Activated T-cell treated with anti-CD3 and anti-CD28 coated beads, Interleukin-2, amount 50 U/mL, for 72 hours (primary cell): ENCODE results near the gene EPOP. TPM values are rescaled to one million over a fixed set of nuclear protein-coding genes. Genes with fewer than 3 reads are reported as not detected.
A peak's percentile ranks its signal among the peaks of the same experiment; 100 is the strongest.

Experiments
- ATAC-seq, 2 donors: fragments of 150-1000 bp; cut with Tn5 transposase; replicated peaks in 1 of 2; 2 replicates each; pipeline ENCODE4 v1.10.0; 2021; ENCODE audit warnings: moderate library complexity in 2 of 2, mild to moderate bottlenecking in 1 of 2
- DNase-seq, 2 donors: peaks; one replicate each; pipeline ENCODE4 v3.0.0; 2021 to 2022; ENCODE audit warnings: mixed read lengths in 1 of 2
- H3K27ac Mint-ChIP-seq: one replicate; pipeline ENCODE4 v1.8.0; 2022; ENCODE audit warnings: mild to moderate bottlenecking, moderate library complexity, mixed read lengths
- H3K27me3 Mint-ChIP-seq: one replicate; pipeline ENCODE4 v1.8.0; 2022; ENCODE audit warnings: low read depth, mixed read lengths
- H3K36me3 Mint-ChIP-seq, 2 donors: one replicate each; pipeline ENCODE4 v1.8.0; 2022; ENCODE audit warnings: mixed read lengths in 2 of 2, mild to moderate bottlenecking in 1 of 2; ENCODE audit not compliant: insufficient read depth in 2 of 2
- H3K4me1 Mint-ChIP-seq: one replicate; pipeline ENCODE4 v1.8.0; 2022; ENCODE audit warnings: low read depth, mixed read lengths
- H3K4me3 Mint-ChIP-seq, 2 donors: one replicate each; pipeline ENCODE4 v1.8.0; 2022; ENCODE audit warnings: mild to moderate bottlenecking in 2 of 2, mixed read lengths in 2 of 2, moderate library complexity in 2 of 2
- H3K9me3 Mint-ChIP-seq, 2 donors: one replicate each; pipeline ENCODE4 v1.8.0; 2022; ENCODE audit warnings: mixed read lengths in 2 of 2
- total RNA-seq, 2 donors: library from RNA; stranded (reverse); gene quantifications; one replicate each; pipeline ENCODE4 v1.2.3, GENCODE V29; 2022

EPOP gene
- total RNA-seq, 2 donors from 2014 or later, result 30.3 to 37.4 TPM

DNA sequence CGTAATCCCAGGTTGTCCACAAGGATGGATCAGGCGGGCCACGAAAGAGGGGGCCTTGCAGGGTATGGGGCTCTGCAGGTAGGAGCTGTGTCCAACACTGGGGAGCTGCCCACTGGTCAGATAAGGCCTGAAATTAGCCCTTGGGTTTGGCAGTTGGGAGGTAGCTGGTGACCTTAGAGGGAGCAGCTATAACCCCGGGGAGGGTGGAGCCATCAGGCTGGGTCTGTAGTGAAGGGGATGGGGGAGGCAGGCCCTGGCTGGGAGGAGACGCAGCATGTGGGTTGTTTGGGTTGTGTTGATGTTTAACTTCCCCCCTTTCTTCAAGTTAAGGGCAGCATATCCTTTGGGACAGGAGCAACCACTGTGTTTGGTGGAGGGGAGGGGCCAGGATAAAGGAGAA lies 36.2 kb upstream of the EPOP start:
- no peak for DNase-seq
- Mint-ChIP-seq H3K27me3 (no peaks in the 10 kb centered on the region), H3K36me3 (peaks cover 16 to 26% of the 10 kb centered on the region in 2 donors), H3K4me3 (no peak overlapping the region), H3K27ac (peak overlapping the region; percentile 80), H3K4me1 (peaks cover 85% of the 10 kb centered on the region), H3K9me3 (no peaks in the 10 kb centered on the region)
- ATAC-seq, result no peak

DNA sequence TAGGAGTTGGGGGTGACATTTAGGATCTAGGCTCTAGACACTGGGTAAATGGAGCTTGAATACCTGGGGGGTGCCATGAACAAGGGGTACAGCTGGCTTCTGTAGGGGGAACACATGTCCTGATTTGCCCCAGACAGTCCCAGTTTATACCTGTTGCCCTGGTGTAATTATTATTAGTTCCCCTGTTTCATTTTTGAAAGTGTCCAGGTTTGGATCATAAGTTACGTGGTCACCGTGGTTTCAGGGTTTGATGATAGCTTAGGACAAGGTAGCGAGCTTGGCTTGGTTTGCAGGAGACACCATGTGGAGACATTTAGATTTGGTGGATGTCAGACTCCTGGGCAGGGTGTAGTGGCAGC lies 35.8 kb upstream of the EPOP start:
- no peak for ATAC-seq
- no peaks in the 10 kb centered on the region for H3K27me3 Mint-ChIP-seq
- no peak overlapping the region for H3K4me3 Mint-ChIP-seq
- peaks cover 81% of the 10 kb centered on the region for H3K4me1 Mint-ChIP-seq
- H3K27ac Mint-ChIP-seq, result peak overlapping the region; percentile 80
- DNase-seq, result no peak
- peaks cover 15 to 26% of the 10 kb centered on the region in 2 donors for H3K36me3 Mint-ChIP-seq
- H3K9me3 Mint-ChIP-seq, result no peaks in the 10 kb centered on the region

DNA sequence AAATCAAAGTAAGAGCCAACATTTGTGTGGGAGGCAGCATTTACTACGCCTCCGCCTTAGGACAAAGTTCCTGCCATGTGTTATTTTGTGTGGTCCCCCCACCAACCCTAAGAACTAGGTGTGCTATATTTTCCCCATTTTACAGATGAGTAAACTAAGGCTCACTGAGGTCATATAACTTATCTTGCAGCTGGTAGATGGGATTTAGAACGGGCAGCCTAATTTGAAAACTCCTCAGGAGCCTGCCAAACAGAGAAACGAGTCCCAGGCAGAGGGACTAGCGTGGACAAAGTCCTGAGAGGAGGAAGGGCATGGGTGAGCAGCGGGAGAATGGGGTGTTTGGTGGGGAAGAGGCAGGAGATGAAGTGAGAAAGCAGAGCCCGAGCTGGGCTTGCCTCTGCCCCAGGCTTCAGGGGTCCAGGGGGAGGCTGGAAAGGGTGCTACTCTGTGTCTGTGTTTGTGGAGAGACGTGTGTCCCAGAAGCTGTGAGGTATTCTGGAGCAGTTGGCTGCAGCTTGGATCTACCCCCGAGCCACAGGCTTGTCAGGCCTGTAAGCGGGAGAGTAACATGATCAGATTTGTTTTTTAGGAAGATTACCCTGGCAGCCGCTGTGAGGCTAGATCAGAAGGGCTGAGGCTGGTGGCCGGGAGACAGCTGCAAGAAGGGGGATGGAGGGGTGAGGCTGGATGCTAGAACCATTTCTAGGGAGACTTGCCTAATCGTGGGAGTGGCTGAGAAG lies 35.3 kb upstream of the EPOP start:
- peaks cover 15 to 26% of the 10 kb centered on the region in 2 donors for H3K36me3 Mint-ChIP-seq
- H3K9me3 Mint-ChIP-seq, result no peaks in the 10 kb centered on the region
- peak overlapping the region; percentile 80 for H3K27ac Mint-ChIP-seq
- DNase-seq (no peak), ATAC-seq (no peak)
- H3K27me3 Mint-ChIP-seq, result no peaks in the 10 kb centered on the region
- no peak overlapping the region for H3K4me3 Mint-ChIP-seq
- peaks cover 75% of the 10 kb centered on the region for H3K4me1 Mint-ChIP-seq

DNA sequence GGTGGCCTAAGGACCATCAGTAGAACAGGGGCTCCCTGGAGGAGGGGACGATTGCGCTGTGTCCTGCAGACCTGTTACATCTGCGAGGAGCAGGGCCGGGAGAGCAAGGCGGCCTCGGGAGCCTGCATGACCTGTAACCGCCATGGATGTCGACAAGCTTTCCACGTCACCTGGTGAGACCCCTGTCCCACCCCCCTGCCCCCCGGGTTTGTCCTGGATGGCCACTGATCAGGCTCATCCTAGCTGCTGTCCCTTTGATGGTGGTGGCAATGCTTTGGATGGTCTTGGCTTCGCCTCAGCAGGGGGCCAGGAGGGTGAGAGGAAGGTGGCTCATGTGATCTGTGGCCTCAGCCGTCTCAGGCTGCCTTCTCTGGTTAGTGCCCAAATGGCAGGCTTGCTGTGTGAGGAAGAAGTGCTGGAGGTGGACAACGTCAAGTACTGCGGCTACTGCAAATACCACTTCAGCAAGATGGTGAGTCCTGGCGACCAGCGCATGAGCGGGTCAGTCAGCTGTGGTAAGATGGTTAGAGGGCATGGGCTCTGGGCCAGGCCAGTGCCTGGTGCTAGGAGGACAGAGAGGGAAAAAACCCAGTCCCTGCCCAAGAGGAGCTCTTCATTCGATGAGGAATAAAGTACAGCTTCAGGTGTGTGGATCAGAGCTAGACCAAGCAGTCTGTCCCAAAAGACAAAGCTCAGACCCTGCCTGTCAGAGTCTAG lies 34.5 kb upstream of the EPOP start:
- Mint-ChIP-seq H3K27ac (peak overlapping the region; percentile 80), H3K4me1 (peaks cover 68% of the 10 kb centered on the region), H3K36me3 (peaks cover 19 to 29% of the 10 kb centered on the region in 2 donors), H3K27me3 (no peaks in the 10 kb centered on the region), H3K4me3 (no peak overlapping the region), H3K9me3 (no peaks in the 10 kb centered on the region)
- ATAC-seq, result no peak
- DNase-seq, result no peak

DNA sequence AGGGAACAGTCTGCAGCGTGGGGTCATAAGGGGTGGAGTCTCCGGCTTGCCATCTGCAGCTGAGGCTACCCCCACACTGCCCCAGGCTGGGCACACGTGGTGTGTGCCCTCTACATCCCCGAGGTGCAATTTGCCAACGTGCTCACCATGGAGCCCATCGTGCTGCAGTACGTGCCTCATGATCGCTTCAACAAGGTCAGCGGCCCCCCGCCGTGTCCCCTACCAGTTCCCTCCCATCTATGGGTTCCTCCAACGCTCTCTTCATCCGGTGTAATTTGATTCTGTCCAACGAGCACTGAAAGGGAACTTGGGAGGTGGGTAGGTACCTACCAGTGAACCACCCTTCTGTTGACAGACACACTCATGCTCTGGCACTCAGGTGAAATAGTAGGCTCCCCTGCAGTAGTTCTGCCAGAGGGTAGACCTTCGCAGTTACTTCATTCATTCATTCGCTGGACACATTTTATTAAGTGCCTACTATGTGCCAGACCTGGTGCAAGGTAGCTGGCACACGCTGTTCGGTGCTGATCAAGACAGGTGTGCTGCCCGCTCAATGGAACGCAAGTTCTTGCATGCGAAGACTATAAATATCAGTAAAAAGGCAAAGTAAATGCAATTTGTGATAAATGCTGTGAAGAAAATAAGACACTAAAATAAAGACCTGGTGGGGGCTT lies 33.1 kb upstream of the EPOP start:
- H3K27me3 Mint-ChIP-seq, result no peaks in the 10 kb centered on the region
- H3K4me3 Mint-ChIP-seq, result peak overlapping the region; percentile 92 to 95
- peaks cover 19 to 32% of the 10 kb centered on the region in 2 donors for H3K36me3 Mint-ChIP-seq
- no peaks in the 10 kb centered on the region for H3K9me3 Mint-ChIP-seq
- no peak for ATAC-seq
- peak overlapping the region; percentile 84 for H3K27ac Mint-ChIP-seq
- DNase-seq, result no peak
- H3K4me1 Mint-ChIP-seq, result peaks cover 58% of the 10 kb centered on the region

DNA sequence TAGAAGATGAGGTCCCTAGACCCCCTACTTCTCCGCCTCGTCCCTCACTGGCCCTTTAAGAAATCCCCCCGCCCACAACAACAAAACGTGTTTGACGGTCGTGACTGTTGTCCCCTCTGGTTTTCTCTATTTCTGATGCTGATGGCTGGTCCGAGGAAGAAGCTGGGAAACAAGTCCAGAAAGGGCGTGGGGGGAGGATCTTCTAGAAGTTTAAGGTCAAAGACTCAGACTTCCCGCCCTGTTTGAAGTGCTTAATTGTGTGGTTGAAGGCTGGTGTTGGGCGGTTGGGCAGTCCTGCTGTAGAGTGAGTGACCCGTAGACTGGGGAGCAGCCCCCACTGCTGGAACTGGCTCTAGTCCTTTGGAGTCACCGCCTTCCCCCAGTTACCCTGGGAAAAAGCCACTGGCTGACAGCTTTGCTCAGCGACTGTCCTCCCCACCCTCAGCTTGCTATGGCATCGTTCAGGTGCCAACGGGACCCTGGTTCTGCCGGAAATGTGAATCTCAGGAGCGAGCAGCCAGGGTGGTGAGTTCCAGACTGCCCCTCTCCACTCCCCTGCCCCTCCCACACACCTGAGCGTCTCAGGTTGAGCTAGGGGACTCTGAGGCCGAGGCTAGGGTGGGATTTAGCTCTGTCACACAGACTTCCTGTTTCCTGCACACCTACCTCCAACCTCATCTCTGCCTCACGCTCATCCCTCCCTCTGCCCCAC lies 31.9 kb upstream of the EPOP start:
- ATAC-seq, result no peak
- DNase-seq, result peak; percentile 28 to 36
- Mint-ChIP-seq H3K4me1 (peaks cover 53% of the 10 kb centered on the region), H3K27me3 (no peaks in the 10 kb centered on the region), H3K27ac (peak overlapping the region; percentile 84), H3K4me3 (peak overlapping the region; percentile 92 to 95), H3K36me3 (peaks cover 19 to 32% of the 10 kb centered on the region in 2 donors), H3K9me3 (no peaks in the 10 kb centered on the region)

DNA sequence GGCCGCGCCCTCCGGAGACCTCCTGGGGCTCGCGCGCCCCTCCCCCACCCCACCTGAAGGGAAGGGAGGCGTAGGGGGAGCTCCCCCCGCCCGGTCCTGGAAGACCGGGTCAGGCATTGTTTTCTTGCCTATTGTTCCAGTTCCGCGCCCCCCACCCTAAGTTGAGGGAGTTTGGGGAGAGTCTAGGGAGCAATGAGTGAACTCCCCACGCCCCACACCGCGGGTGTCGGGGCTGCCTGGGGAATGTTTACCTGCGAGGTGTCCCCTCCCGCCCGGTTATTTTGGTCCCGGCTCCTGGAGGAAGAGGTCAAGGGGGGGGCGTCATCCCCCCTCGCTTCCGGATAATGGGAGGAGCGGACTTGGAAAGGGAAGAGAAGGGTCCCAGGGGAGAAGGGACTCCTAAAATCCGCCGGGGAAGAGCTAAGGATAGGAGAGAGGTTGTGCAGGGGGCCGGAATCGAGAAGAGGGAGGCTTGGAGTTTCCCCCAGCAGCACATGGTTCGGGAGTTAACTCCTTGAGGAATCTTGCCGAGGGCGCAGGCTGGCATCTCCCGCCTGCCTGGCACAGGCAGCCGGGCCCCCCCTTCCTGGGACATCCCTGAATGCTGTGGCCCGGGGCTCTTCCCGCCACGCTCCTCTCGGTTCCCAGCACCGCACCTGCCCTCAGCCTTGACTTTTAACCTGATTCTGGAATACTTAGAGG lies 31.2 kb upstream of the EPOP start:
- H3K36me3 Mint-ChIP-seq, result peaks cover 19 to 32% of the 10 kb centered on the region in 2 donors
- DNase-seq (peak; percentile 25 to 35), ATAC-seq (no peak)
- peak overlapping the region; percentile 84 for H3K27ac Mint-ChIP-seq
- no peaks in the 10 kb centered on the region for H3K9me3 Mint-ChIP-seq
- H3K27me3 Mint-ChIP-seq, result no peaks in the 10 kb centered on the region
- H3K4me3 Mint-ChIP-seq, result peak overlapping the region; percentile 92 to 95
- peaks cover 53% of the 10 kb centered on the region for H3K4me1 Mint-ChIP-seq

DNA sequence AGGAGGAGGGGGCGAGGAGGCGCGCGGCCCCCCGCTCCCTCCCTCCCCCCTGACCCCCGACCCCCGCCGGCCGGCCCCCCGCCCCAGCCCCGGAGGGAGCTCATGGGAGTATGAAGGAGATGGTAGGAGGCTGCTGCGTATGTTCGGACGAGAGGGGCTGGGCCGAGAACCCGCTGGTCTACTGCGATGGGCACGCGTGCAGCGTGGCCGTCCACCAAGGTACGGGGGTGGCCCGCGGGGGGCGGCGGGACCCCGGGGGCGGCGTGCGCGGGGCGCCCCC lies 30.7 kb upstream of the EPOP start:
- Mint-ChIP-seq H3K27ac (no peak overlapping the region), H3K4me3 (peak overlapping the region; percentile 92 to 99), H3K9me3 (no peaks in the 10 kb centered on the region), H3K4me1 (peaks cover 52% of the 10 kb centered on the region), H3K36me3 (peaks cover 19 to 32% of the 10 kb centered on the region in 2 donors), H3K27me3 (no peaks in the 10 kb centered on the region)
- ATAC-seq, result no peak
- DNase-seq, result no peak

DNA sequence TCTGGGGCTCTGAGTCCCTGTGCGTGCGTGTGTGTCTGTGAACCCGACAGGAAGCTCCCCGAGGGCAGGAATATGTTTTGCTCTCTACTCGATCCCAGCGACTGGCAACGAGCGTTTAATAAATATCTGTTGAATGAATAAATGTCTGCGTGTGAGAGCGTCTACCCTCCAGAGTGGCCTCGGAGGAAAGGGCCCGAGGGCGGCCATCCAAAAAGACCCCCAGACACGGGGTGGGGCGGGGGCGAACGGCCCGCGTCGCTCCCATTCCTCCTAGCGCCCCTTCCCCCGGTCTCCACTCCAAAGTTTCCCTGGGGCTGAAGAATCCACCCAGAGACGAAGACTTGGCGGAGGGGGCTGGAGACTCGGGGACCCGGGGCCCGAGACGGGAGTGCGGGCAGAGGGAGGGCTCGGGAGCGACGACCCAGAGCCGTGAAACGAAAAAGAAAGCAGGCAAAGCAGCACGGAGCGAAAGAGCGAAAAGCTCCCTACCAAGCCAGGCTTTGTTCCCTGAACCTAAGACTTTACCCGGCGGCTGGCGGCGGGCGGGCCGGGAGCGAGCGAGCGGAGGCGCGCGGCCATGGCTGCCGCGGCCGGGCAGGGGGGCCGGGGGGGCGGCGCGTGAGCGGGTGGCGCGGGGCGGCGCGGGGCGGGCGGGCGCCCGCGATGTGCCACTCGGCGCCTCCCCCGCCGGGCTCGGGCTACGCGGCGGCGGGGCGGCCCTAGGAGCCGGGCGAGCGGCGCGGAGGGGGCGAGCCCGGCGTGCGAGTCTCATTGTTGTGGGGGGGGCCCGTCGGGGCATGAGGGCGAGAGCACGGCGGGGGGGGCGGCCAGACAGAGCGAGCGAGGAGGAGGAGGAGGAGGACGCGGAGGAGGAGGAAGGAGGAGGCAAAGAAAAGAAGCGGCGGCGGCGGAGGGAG lies 30.1 kb upstream of the EPOP start, which contains the start of gene MLLT6:
TSS of gene MLLT6 (plus strand) at position 668 of the 917 bp plus-strand sequence. CDS start 360 bp downstream, outside the sequence.
- H3K4me3 Mint-ChIP-seq, result peak within 1 kb of the TSS; percentile 92 to 99
- DNase-seq (peak; percentile 78 to 81), ATAC-seq (peak; percentile 1 to 2)
- H3K36me3 Mint-ChIP-seq, result peaks cover 22 to 26% of the 10 kb centered on the region in 2 donors
- peaks cover 52% of the 10 kb centered on the region for H3K4me1 Mint-ChIP-seq
- peak within 1 kb of the TSS; percentile 99 for H3K27ac Mint-ChIP-seq
- peaks cover 0 to 3% of the 10 kb centered on the region in 2 donors for H3K9me3 Mint-ChIP-seq
- H3K27me3 Mint-ChIP-seq, result no peaks in the 10 kb centered on the region

DNA sequence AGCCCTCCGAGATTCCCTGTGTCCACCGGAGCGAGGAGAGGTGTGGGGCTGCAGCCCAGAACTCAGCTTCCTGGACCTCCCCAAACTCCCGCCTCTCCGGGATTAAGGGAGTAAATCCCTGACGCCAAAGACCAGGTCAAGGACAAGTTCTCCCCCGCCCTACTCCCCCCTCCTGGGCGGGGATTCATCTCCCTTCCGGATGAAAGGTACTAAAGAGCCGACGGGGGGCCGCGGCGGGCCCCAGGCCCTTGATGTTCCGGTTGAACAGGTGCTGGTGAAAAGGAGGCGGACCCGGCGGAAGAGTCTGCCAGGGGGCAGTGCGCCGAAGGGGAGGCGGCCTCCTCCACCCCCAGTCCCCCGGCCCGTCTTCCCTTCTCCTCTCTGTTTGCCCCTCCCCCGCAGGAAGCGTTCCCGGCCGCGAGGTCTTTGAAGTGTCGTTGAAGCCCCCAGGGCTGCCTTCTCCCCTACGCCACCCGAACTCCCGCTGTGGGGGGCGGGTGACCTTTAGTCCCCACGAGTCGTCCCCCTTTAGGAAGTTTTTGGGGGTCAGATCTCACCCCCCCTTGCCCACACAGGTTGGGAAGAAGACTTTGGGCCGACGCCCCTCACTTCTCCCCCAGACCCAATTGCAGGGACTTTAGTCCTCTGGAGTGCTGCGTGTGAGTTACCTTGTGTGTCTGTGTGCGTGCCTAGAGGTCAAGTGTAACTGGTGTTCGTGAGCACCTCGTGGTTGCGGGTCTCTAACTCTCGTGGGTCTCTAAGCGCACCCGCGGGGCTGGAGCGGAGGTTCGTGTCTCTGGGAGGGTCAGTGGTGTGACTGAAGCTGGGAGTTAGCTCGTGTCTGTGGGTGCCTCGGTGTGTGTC lies 29.2 kb upstream of the EPOP start:
- peaks cover 19 to 21% of the 10 kb centered on the region in 2 donors for H3K36me3 Mint-ChIP-seq
- ATAC-seq, result peak; percentile 6 to 21
- H3K27me3 Mint-ChIP-seq, result no peaks in the 10 kb centered on the region

More for the DNA sequence above, 29.2 kb upstream of the EPOP start:
- Mint-ChIP-seq H3K27ac (peak overlapping the region; percentile 99), H3K4me1 (peaks cover 52% of the 10 kb centered on the region), H3K4me3 (peak overlapping the region; percentile 92 to 99), H3K9me3 (peaks cover 0 to 3% of the 10 kb centered on the region in 2 donors)
- peak; percentile 88 to 89 for DNase-seq
